Panc1 (cell line): ENCODE measurements around the gene COG3. TPM values are rescaled to one million over a fixed set of nuclear protein-coding genes. Genes with fewer than 3 reads are reported as not detected.

ENCODE experiments used
- ATAC-seq: fragments of 200-7000 bp; cut with Tn5 transposase; 2 replicates; pipeline ENCODE4 v1.9.1; 2020; ENCODE audit warnings: mild to moderate bottlenecking, moderate library complexity
- BruUV-seq: library from RNA; stranded (reverse); fragments of 400-500 nt; replicated peaks from 2 replicates; lab custom pipeline; 2021; lab: Mats Ljungman, UMichigan
- CTCF ChIA-PET: fragments of 300-600 bp; sonication (Branson Sonifier 250); formaldehyde crosslinking; loops from one replicate; lab custom pipeline; 2022; ENCODE audit warnings: antibody characterized with exemption; lab: Charles Lee
- POLR2A ChIA-PET: fragments of 300-600 bp; sonication (Branson Sonifier 250); formaldehyde crosslinking; loops from one replicate; lab custom pipeline; 2022; ENCODE audit warnings: antibody characterized with exemption; lab: Charles Lee
- DNase-seq: peaks from one replicate; pipeline ENCODE4 v3.0.0-alpha.2; 2010; ENCODE audit warnings: low read depth, low spot score
- H3K27ac ChIP-seq: 2 replicates; pipeline ENCODE4 v1.5.1; 2011; ENCODE audit warnings: mild to moderate bottlenecking, low read length, inconsistent platforms
- H3K27me3 ChIP-seq: fragments of 200-500 bp; sonication (Bioruptor generic); 2 replicates; pipeline ENCODE4 v1.6.0; 2014; ENCODE audit warnings: low read length, inconsistent platforms; ENCODE audit not compliant: control insufficient read depth, insufficient read depth
- H3K36me3 ChIP-seq: fragments of 200-500 bp; sonication (Bioruptor generic); 2 replicates; pipeline ENCODE4 v1.5.1; 2014; ENCODE audit warnings: inconsistent platforms, mild to moderate bottlenecking, low read length, moderate library complexity; ENCODE audit not compliant: control insufficient read depth, insufficient read depth
- H3K4me1 ChIP-seq: 2 replicates; pipeline ENCODE4 v1.5.1; 2011; ENCODE audit warnings: inconsistent platforms, mild to moderate bottlenecking, low read length, moderate library complexity; ENCODE audit not compliant: control insufficient read depth, insufficient read depth
- H3K4me3 ChIP-seq, 2 experiments: 2 replicates each; pipeline ENCODE4 v1.5.1; 2011 to 2012; ENCODE audit warnings: low read depth in 2 of 2, low read length in 2 of 2, mild to moderate bottlenecking in 2 of 2, inconsistent platforms in 1 of 2, moderate library complexity in 1 of 2
- H3K9me3 ChIP-seq: fragments of 200-500 bp; sonication (Bioruptor generic); 2 replicates; pipeline ENCODE4 v1.5.1; 2014; ENCODE audit warnings: low read depth, mild to moderate bottlenecking, inconsistent platforms, low read length, moderate library complexity; ENCODE audit not compliant: control insufficient read depth, insufficient read depth
- CTCF ChIP-seq: fragments of 450-650 bp; IDR thresholded peaks from 2 replicates; pipeline ENCODE4 v1.5.1; 2017; ENCODE audit warnings: mild to moderate bottlenecking
- POLR2AphosphoS5 ChIP-seq: IDR thresholded peaks from 2 replicates; pipeline ENCODE4 v1.6.1; 2012; ENCODE audit warnings: mild to moderate bottlenecking, low read depth, low read length, moderate library complexity
- REST ChIP-seq, 2 experiments: IDR thresholded peaks; 2 replicates each; pipeline ENCODE4 v1.6.1; 2011 to 2012; ENCODE audit warnings: low read depth in 2 of 2, control low read depth in 1 of 2, low read length in 1 of 2, mild to moderate bottlenecking in 1 of 2, moderate library complexity in 1 of 2; ENCODE audit not compliant: insufficient read depth in 1 of 2
- SIN3A ChIP-seq: IDR thresholded peaks from 2 replicates; pipeline ENCODE4 v1.6.1; 2012; ENCODE audit warnings: low read depth, mild to moderate bottlenecking, low read length, moderate library complexity, borderline replicate concordance; ENCODE audit not compliant: insufficient read depth
- TCF7L2 ChIP-seq: IDR thresholded peaks from 2 replicates; pipeline ENCODE4 v1.6.1; 2011; ENCODE audit warnings: mild to moderate bottlenecking, low read depth, low read length, inconsistent platforms
- in situ Hi-C: cut with HindIII; loops from 2 replicates; pipeline ENCODE4 v1.10.0; 2016; ENCODE audit warnings: low sequenced_read_pairs, low pct_unique_long_range_greater_than_20kb
- intact Hi-C: fragments of 100-400 bp; cut with micrococcal nuclease; formaldehyde crosslinking; loops from one replicate; pipeline ENCODE4 v1.10.0; 2022; ENCODE audit not compliant: unreplicated experiment
- total RNA-seq: library from RNA; stranded (reverse); gene quantifications from one replicate; pipeline ENCODE4 v1.2.1, GENCODE V29; 2021; ENCODE audit not compliant: unreplicated experiment

The COG3 gene
- total RNA-seq, 1 experiment from 2014 or later = 13.6 TPM

- H3K27me3 ChIP-seq = no peaks in the 10 kb centered on the region
- intact Hi-C loops (no loop called here), in situ Hi-C loops (no loop called here)
- peaks cover 3% of the 10 kb centered on the region; the same call in 1 of the 2 replicates for H3K36me3 ChIP-seq
- H3K9me3 ChIP-seq = no peaks in the 10 kb centered on the region
- H3K4me3 ChIP-seq = no peak overlapping the region
- TF ChIP-seq TCF7L2 = no peak
- TF ChIP-seq REST (IDR thresholded peaks at IDR 0.05; ENCODE audit: insufficient read depth in 1 of 2, low read depth in 2 of 2, low read length in 1 of 2) = no peak
- no peak for TF ChIP-seq CTCF
- no peak for ATAC-seq
- POLR2A ChIA-PET = no interaction called here
- DNase-seq = no peak
- no peak overlapping the region for H3K27ac ChIP-seq
- no TSS peak for BruUV-seq
- CTCF ChIA-PET = no interaction called here
- H3K4me1 ChIP-seq = no peaks in the 10 kb centered on the region; the same call in 1 of the 2 replicates
Measured at GRCh38 chr13:45506811-45507210, 42.1 kb downstream of the COG3 start.

GRCh38 chr13:45508776-45509175 lies 44.0 kb downstream of the COG3 start:
- intact Hi-C loops (no loop called here), in situ Hi-C loops (no loop called here)
- H3K36me3 ChIP-seq = no peaks in the 10 kb centered on the region; the same call in 1 of the 2 replicates
- POLR2A ChIA-PET = no interaction called here
- ATAC-seq (no peak), DNase-seq (no peak)
- no peaks in the 10 kb centered on the region; the same call in 1 of the 2 replicates for H3K4me1 ChIP-seq
- TF ChIP-seq TCF7L2 (no peak), REST (IDR thresholded peaks at IDR 0.05; ENCODE audit: insufficient read depth in 1 of 2, low read depth in 2 of 2, low read length in 1 of 2) (no peak), POLR2AphosphoS5 (no peak), CTCF (no peak), SIN3A (no peak)
- CTCF ChIA-PET = interaction anchor here (0.6 to 0.7 kb wide), 2 partner anchors 38 to 64 kb away, joined by 3 to 5 read pairs; no protein-coding TSS in a partner anchor
- H3K27me3 ChIP-seq = no peaks in the 10 kb centered on the region
- no peaks in the 10 kb centered on the region for H3K9me3 ChIP-seq
- H3K27ac ChIP-seq = no peak overlapping the region
- no TSS peak for BruUV-seq
- no peak overlapping the region for H3K4me3 ChIP-seq
